Neutrophil (primary cell): ENCODE results near the gene POLRMT.

Experiments used
- H3K27ac ChIP-seq: fragments of 200-600 bp; sonication (generic); 2 replicates; pipeline ENCODE4 v1.5.1; 2016; ENCODE audit warnings: mild to moderate bottlenecking, moderate library complexity
- H3K27me3 ChIP-seq: fragments of 200-600 bp; sonication (generic); 2 replicates; pipeline ENCODE4 v1.6.0; 2016; ENCODE audit warnings: mild to moderate bottlenecking
- H3K36me3 ChIP-seq: fragments of 200-600 bp; sonication (generic); 2 replicates; pipeline ENCODE4 v1.5.1; 2017
- H3K4me1 ChIP-seq, 2 experiments: fragments of 200-600 bp in 1 of 2; sonication (generic) in 1 of 2; 1 replicate in 1 of 2; 2 replicates in 1 of 2; pipeline versions ENCODE4 v1.5.1 to v1.6.1; 2013 to 2016; ENCODE audit warnings: low read depth in 1 of 2, low read length in 1 of 2, mild to moderate bottlenecking in 1 of 2, moderate library complexity in 1 of 2; ENCODE audit not compliant: control insufficient read depth in 1 of 2, insufficient read depth in 1 of 2
- H3K4me3 ChIP-seq, 2 experiments: fragments of 200-600 bp in 1 of 2; sonication (generic) in 1 of 2; 1 replicate in 1 of 2; 2 replicates in 1 of 2; pipeline ENCODE4 v1.5.1; 2013 to 2016; ENCODE audit warnings: low read depth in 1 of 2, low read length in 1 of 2, mild to moderate bottlenecking in 1 of 2, moderate library complexity in 1 of 2
- H3K9me3 ChIP-seq: fragments of 200-600 bp; sonication (generic); 2 replicates; pipeline ENCODE4 v1.5.1; 2016
- TF ChIP-seq, protein P1 (sequence below): fragments of 200-600 bp; sonication (generic); IDR thresholded peaks from 2 replicates; pipeline ENCODE4 v1.5.1; 2016; ENCODE audit warnings: antibody characterized with exemption

Gene POLRMT

DNA sequence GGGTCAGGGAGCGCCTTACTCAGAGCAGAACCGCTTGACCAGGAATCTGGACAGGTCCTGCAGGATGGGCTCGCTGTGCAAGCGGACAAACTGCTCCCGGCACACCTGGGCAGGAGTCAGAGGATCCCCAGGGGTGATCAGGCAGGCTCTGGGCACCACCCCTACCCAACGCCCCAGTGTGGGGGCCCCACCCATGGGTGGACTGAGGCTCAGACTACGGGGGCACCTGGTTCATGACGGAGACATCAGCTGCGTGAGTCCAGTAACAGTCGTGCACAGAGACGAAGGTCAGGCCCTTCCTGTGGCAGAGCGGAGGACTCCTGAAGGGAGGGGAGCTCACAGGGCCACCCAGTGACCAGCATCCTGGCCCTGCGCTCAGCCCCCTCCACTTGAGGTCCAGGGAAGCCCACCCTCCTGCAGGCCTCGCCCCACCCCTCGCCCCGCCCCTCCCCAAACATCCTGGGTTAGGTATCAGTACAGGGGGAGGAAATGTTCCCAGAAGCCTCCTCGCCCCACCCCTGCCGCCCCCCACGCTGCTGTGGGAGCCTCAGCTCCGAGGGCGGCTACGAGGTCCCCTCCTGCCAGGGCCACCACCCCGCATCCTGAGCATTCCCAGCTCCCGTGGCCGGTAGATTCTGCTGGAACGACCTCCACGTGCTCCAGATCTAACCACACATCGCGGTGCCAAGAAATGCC is 15.6 kb downstream of the POLRMT start:
- no peaks in the 10 kb centered on the region for H3K9me3 ChIP-seq
- H3K4me1 ChIP-seq: no peaks in the 10 kb centered on the region
- no peak overlapping the region for H3K4me3 ChIP-seq
- TF ChIP-seq, protein P1, sequence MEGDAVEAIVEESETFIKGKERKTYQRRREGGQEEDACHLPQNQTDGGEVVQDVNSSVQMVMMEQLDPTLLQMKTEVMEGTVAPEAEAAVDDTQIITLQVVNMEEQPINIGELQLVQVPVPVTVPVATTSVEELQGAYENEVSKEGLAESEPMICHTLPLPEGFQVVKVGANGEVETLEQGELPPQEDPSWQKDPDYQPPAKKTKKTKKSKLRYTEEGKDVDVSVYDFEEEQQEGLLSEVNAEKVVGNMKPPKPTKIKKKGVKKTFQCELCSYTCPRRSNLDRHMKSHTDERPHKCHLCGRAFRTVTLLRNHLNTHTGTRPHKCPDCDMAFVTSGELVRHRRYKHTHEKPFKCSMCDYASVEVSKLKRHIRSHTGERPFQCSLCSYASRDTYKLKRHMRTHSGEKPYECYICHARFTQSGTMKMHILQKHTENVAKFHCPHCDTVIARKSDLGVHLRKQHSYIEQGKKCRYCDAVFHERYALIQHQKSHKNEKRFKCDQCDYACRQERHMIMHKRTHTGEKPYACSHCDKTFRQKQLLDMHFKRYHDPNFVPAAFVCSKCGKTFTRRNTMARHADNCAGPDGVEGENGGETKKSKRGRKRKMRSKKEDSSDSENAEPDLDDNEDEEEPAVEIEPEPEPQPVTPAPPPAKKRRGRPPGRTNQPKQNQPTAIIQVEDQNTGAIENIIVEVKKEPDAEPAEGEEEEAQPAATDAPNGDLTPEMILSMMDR: no peak
- peaks cover 59% of the 10 kb centered on the region for H3K36me3 ChIP-seq
- no peak overlapping the region for H3K27ac ChIP-seq
- H3K27me3 ChIP-seq: peaks cover 45% of the 10 kb centered on the region

DNA sequence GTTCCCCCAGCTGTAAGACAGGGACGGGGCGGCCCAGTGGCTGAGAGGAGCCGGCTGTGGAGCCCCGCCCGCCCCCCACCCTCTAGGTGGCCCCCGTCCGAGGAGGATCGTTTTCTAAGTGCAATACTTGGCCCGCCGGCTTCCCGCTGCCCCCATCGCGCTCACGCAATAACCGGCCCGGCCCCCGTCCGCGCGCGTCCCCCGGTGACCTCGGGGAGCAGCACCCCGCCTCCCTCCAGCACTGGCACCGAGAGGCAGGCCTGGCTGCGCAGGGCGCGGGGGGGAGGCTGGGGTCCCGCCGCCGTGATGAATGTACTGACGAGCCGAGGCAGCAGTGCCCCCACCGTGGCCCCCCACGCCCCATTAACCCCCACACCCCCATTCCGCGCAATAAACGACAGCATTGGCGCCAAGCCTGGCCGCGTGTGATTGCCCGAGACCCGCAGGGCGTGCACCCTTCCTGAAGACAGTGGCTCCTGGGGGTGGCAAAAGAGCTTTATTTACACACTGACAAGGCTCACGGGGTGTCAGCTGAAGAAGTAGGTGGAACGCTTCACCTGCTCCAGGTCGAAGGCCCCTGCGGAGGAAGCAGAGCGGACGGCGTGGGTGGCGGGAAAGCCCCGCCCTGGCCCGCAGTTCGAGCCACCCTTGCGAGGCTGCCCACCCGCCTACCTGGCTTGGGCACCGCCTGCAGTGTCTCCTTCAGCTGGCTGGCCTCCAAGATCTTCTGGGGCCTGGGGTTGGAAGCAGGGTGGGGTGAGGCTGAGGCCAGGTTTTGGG is 16.4 kb downstream of the POLRMT start:
- Histone ChIP-seq H3K27me3 (peaks cover 52% of the 10 kb centered on the region), H3K36me3 (peaks cover 51% of the 10 kb centered on the region), H3K4me3 (no peak overlapping the region), H3K4me1 (no peaks in the 10 kb centered on the region), H3K27ac (no peak overlapping the region), H3K9me3 (no peaks in the 10 kb centered on the region)
- TF ChIP-seq, protein P1: no peak

DNA sequence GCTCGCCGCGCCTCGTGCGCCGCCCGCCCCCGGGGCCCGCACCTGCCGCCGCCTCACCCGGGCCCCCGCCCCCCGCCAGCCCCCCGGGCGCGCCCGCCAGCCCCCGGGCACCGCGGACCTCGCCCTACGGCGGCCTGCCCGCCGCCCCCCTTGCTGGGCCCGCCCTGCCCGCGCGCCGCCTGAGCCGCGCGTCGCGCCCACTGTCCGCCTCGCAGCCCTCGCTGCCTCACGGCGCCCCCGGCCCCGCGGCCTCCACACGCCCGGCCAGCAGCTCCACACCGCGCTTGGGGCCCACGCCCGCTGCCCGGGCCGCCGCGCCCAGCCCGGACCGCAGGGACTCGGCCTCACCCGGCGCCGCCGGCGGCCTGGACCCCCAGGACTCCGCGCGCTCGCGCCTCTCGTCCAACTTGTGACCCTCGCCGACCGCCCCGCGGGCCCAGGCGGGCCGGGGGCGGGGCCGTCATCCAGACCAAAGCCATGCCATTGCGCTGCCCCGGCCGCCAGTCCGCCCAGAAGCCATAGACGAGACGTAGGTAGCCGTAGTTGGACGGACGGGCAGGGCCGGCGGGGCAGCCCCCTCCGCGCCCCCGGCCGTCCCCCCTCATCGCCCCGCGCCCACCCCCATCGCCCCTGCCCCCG is 17.2 kb downstream of the POLRMT start:
- peaks cover 45% of the 10 kb centered on the region for H3K36me3 ChIP-seq
- H3K9me3 ChIP-seq: no peaks in the 10 kb centered on the region
- H3K27ac ChIP-seq: no peak overlapping the region
- H3K27me3 ChIP-seq: peaks cover 60% of the 10 kb centered on the region
- TF ChIP-seq, protein P1: no peak
- no peaks in the 10 kb centered on the region for H3K4me1 ChIP-seq
- no peak overlapping the region for H3K4me3 ChIP-seq

DNA sequence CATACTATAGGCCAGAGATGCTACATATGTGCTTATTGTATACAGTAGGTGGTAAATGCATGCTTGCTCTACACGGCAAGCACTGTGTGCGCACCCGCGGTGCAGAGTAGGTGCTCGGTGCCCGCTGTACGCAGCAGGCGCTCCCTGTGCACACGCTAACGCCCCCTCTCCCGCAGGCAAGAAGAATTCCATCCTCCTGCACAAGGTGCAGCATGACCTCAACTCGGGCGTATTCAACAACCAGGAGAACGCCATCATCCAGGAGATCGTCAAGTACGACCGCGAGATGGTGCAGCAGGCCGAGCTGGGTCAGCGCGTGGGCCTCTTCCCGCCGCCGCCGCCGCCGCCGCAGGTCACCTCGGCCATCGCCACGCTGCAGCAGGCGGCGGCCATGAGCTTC is 17.7 kb downstream of the POLRMT start:
- Histone ChIP-seq H3K9me3 (no peaks in the 10 kb centered on the region), H3K36me3 (peaks cover 39% of the 10 kb centered on the region), H3K4me3 (no peak overlapping the region), H3K27me3 (peaks cover 65% of the 10 kb centered on the region), H3K27ac (no peak overlapping the region), H3K4me1 (peaks cover 0 to 1% of the 10 kb centered on the region in 2 experiments)
- TF ChIP-seq, protein P1: no peak

DNA sequence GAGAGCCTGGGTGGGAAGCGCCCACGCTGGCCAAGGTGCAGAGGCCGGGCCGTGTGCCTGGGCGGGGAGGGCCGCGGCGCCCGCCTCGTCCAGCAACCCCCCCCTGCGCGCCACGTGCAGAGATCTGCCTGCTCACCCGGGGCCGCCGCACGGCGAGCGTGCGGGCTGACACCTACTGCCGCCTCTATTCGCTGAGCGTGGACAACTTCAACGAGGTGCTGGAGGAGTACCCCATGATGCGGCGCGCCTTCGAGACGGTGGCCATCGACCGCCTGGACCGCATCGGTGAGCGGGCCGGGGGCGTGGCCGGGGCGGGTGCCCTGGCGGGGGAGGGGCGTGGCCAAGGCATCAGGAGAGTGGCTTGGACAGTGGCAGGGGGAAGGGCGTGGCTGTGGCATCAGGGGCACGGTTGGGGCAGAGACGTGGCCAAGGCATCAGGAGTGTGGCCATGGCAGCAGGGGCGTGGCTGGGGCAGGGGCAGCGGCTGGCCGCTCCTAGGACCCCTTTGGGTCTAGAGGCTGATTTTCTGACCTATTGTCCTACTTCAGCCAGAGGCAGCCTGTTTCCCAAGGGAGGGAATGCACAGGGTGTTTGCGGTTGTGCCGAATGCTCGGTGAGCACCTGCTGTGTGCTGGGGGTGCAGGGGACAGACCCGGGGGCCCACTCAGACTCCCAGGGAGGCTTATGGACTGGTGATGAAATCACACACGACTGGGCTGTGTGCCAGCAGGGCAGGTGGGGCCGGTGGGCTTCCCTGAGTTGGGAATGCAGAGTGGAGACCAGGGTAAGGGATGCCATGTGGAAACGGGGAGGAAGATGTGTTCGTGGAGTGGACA is 19.4 kb downstream of the POLRMT start:
- H3K4me1 ChIP-seq: peaks cover 0 to 5% of the 10 kb centered on the region in 2 experiments
- no peak overlapping the region for H3K4me3 ChIP-seq
- H3K9me3 ChIP-seq: no peaks in the 10 kb centered on the region
- peaks cover 22% of the 10 kb centered on the region for H3K36me3 ChIP-seq
- TF ChIP-seq, protein P1: no peak
- H3K27me3 ChIP-seq: peaks cover 82% of the 10 kb centered on the region
- H3K27ac ChIP-seq: no peak overlapping the region
